GM18498 (cell line): ENCODE data around the gene TVP23A.
"Not testable (repeated sequence)": the region's sequence is repeated elsewhere in the genome, so short reads cannot be mapped to it uniquely, and the experiment has no call there.

Source experiments
- ATAC-seq: cut with Tn5 transposase; IDR thresholded peaks from one replicate; pipeline ENCODE4 v1.9.1; 2021; ENCODE audit warnings: mild to moderate bottlenecking, moderate library complexity; ENCODE audit not compliant: unreplicated experiment

The TVP23A gene

GRCh38 chr16:10836174-10836853 lies 17.7 kb upstream of the TVP23A start:
- no peak for ATAC-seq

GRCh38 chr16:10835281-10835931 lies 16.8 kb upstream of the TVP23A start:
- ATAC-seq: peak; percentile 65

- no peak for ATAC-seq
Measured at GRCh38 chr16:10834766-10835165, 16.2 kb upstream of the TVP23A start.

- ATAC-seq: no peak
Measured at GRCh38 chr16:10834130-10834529, 15.5 kb upstream of the TVP23A start.

- no peak for ATAC-seq
Measured at GRCh38 chr16:10833271-10833670, 14.7 kb upstream of the TVP23A start.

- no peak for ATAC-seq
Measured at GRCh38 chr16:10831894-10832886, 13.6 kb upstream of the TVP23A start.

- ATAC-seq: not testable (repeated sequence)
Measured at GRCh38 chr16:10830240-10830639, 11.6 kb upstream of the TVP23A start.

- not testable (repeated sequence) for ATAC-seq
Measured at GRCh38 chr16:10829390-10830098, 10.9 kb upstream of the TVP23A start.

- ATAC-seq: no peak
Measured at GRCh38 chr16:10828851-10829366, 10.3 kb upstream of the TVP23A start.

GRCh38 chr16:10827691-10828341 lies 9.2 kb upstream of the TVP23A start:
- no peak for ATAC-seq

GRCh38 chr16:10824111-10824893 lies 5.7 kb upstream of the TVP23A start:
- ATAC-seq: no peak

- no peak for ATAC-seq
Measured at GRCh38 chr16:10822702-10823101, 4.1 kb upstream of the TVP23A start.

GRCh38 chr16:10820546-10820945 lies 2.0 kb upstream of the TVP23A start:
- ATAC-seq: no peak

GRCh38 chr16:10817514-10817913 lies 1.1 kb downstream of the TVP23A start:
- no peak for ATAC-seq

GRCh38 chr16:10813099-10813455 lies 5.5 kb downstream of the TVP23A start:
- no peak for ATAC-seq

- peak; percentile 85 for ATAC-seq
Measured at GRCh38 chr16:10812312-10813098, 6.1 kb downstream of the TVP23A start.

GRCh38 chr16:10809706-10810105 lies 8.9 kb downstream of the TVP23A start:
- no peak for ATAC-seq

GRCh38 chr16:10808850-10809249 lies 9.7 kb downstream of the TVP23A start:
- ATAC-seq: no peak

GRCh38 chr16:10808218-10808617 lies 10.4 kb downstream of the TVP23A start:
- no peak for ATAC-seq
